WTC11 (cell line): Measurements from ENCODE around the gene PCDHA1.

Experiments
- AFF4 ChIP-seq: sonication (generic); formaldehyde crosslinking; IDR thresholded peaks from 2 replicates; pipeline ENCODE4 v1.8.1; 2023; ENCODE audit warnings: mild to moderate bottlenecking, missing genetic modification reagents, borderline replicate concordance
- CTCF ChIP-seq: fragments of 200-600 bp; IDR thresholded peaks from 2 replicates; pipeline ENCODE4 v1.8.0; 2022; ENCODE audit warnings: antibody characterized with exemption
- NFYB ChIP-seq: sonication (generic); formaldehyde crosslinking; conservative IDR thresholded peaks from 2 replicates; pipeline ENCODE4 v1.8.0; 2022; ENCODE audit warnings: low read depth, missing genetic modification reagents
- NR1H2 ChIP-seq: sonication (generic); formaldehyde crosslinking; IDR thresholded peaks from 2 replicates; pipeline ENCODE4 v1.9.0; 2021; ENCODE audit warnings: mild to moderate bottlenecking, moderate library complexity, missing genetic modification reagents
- NR3C1 ChIP-seq: sonication (generic); formaldehyde crosslinking; conservative IDR thresholded peaks from 2 replicates; pipeline ENCODE4 v1.8.1; 2023; ENCODE audit warnings: low read depth, mild to moderate bottlenecking, missing genetic modification reagents
- TCF7 ChIP-seq: sonication (generic); formaldehyde crosslinking; IDR thresholded peaks from 2 replicates; pipeline ENCODE4 v1.8.0; 2022; ENCODE audit warnings: mild to moderate bottlenecking, low read depth, missing genetic modification reagents, moderate library complexity
- TEAD4 ChIP-seq: sonication (generic); formaldehyde crosslinking; IDR thresholded peaks from 2 replicates; pipeline ENCODE4 v1.8.0; 2022; ENCODE audit warnings: mild to moderate bottlenecking, missing genetic modification reagents
- ZNF281 ChIP-seq: sonication (generic); formaldehyde crosslinking; IDR thresholded peaks from 2 replicates; pipeline ENCODE4 v1.8.0; 2023; ENCODE audit warnings: mild to moderate bottlenecking, missing genetic modification reagents

- TF ChIP-seq CTCF (no peak), NR1H2 (CRISPR knock-in tag) (no peak), AFF4 (no peak), ZNF281 (CRISPR knock-in tag) (no peak), TCF7 (CRISPR knock-in tag) (no peak), NR3C1 (CRISPR knock-in tag) (no peak), NFYB (CRISPR knock-in tag) (no peak), TEAD4 (CRISPR knock-in tag) (no peak)
These were observed 21.6 kb upstream of the PCDHA1 start for GRCh38 chr5:140764177-140764973.
